Measurements from ENCODE around the gene HOXC10.

HOXC10 gene

GRCh38 chr12:53997204-53998109 lies 12.5 kb downstream of the HOXC10 start:
- Histone ChIP-seq H3K27ac (replicated peaks) (no peak overlapping the region), H3K27me3 (ENCODE audit: insufficient read depth, poor library complexity, severe bottlenecking) (peaks cover 97% of the 10 kb centered on the region), H3K4me3 (replicated peaks; ENCODE audit: insufficient read depth, low read length) (no peak overlapping the region)
- no peak for DNase-seq (ENCODE audit: low read depth in 1 of 2, low spot score in 1 of 2)
- no peak for TF ChIP-seq GABPA (IDR thresholded peaks at IDR 0.05; ENCODE audit: low read depth)
- no peak for TF ChIP-seq REST (IDR thresholded peaks at IDR 0.05; ENCODE audit: insufficient replicate concordance, low read depth)
- no peak for TF ChIP-seq SPI1 (IDR thresholded peaks at IDR 0.05; ENCODE audit: borderline replicate concordance, low read depth)
- TF ChIP-seq POLR2AphosphoS5 (IDR thresholded peaks at IDR 0.05; ENCODE audit: low read depth) = no peak

GRCh38 chr12:53998110-53998899 lies 13.4 kb downstream of the HOXC10 start:
- Histone ChIP-seq H3K27me3 (ENCODE audit: insufficient read depth, poor library complexity, severe bottlenecking) (peaks cover 95% of the 10 kb centered on the region), H3K27ac (replicated peaks) (no peak overlapping the region), H3K4me3 (replicated peaks; ENCODE audit: insufficient read depth, low read length) (no peak overlapping the region)
- no peak for DNase-seq (ENCODE audit: low read depth in 1 of 2, low spot score in 1 of 2)
- TF ChIP-seq CTCF (IDR thresholded peaks at IDR 0.05; ENCODE audit: insufficient read depth, low read length) = no peak
- TF ChIP-seq SPI1 (IDR thresholded peaks at IDR 0.05; ENCODE audit: borderline replicate concordance, low read depth) = no peak
- no peak for TF ChIP-seq REST (IDR thresholded peaks at IDR 0.05; ENCODE audit: insufficient replicate concordance, low read depth)
- TF ChIP-seq GABPA (IDR thresholded peaks at IDR 0.05; ENCODE audit: low read depth) = no peak

- no peak for TF ChIP-seq REST (IDR thresholded peaks at IDR 0.05; ENCODE audit: insufficient replicate concordance, low read depth)
- no peak for TF ChIP-seq GABPA (IDR thresholded peaks at IDR 0.05; ENCODE audit: low read depth)
- no peak for TF ChIP-seq SPI1 (IDR thresholded peaks at IDR 0.05; ENCODE audit: borderline replicate concordance, low read depth)
- TF ChIP-seq POLR2AphosphoS5 (IDR thresholded peaks at IDR 0.05; ENCODE audit: low read depth) = no peak
- TF ChIP-seq CTCF (IDR thresholded peaks at IDR 0.05; ENCODE audit: insufficient read depth, low read length) = no peak
- DNase-seq (ENCODE audit: low read depth in 1 of 2, low spot score in 1 of 2) = no peak
- H3K27ac ChIP-seq (replicated peaks) = no peak overlapping the region
- H3K27me3 ChIP-seq (ENCODE audit: insufficient read depth, poor library complexity, severe bottlenecking) = peaks cover 92% of the 10 kb centered on the region
- H3K4me3 ChIP-seq (replicated peaks; ENCODE audit: insufficient read depth, low read length) = no peak overlapping the region
Observed at GRCh38 chr12:53998900-53999236, 13.9 kb downstream of the HOXC10 start.
